ENCODE measurements around the gene COL23A1.

COL23A1 gene

GRCh38 chr5:178437386-178438075, 152.7 kb downstream of the COL23A1 start (continued):
- TF ChIP-seq PRDM2 (tag by site-specific recombination; IDR thresholded peaks at IDR 0.05; ENCODE audit: borderline replicate concordance) (no peak), ZNF280D (tag by site-specific recombination; IDR thresholded peaks at IDR 0.05) (no peak)

GRCh38 chr5:178436326-178436940, 153.8 kb downstream of the COL23A1 start:
- CTCF ChIA-PET = interaction anchor here (0.5 to 0.9 kb wide), 2 partner anchors 66 to 114 kb away, joined by 3 read pairs; no protein-coding TSS in a partner anchor
- Histone ChIP-seq H3K36me3 (ENCODE audit: control insufficient read depth in 2 of 2, insufficient read depth in 1 of 2, low read length in 2 of 2) (no peaks in the 10 kb centered on the region), H3K4me1 (ENCODE audit: control insufficient read depth, insufficient read depth, low read length) (no peaks in the 10 kb centered on the region), H3K27ac (ENCODE audit: extremely low read depth, low read depth, low read length) (no peak overlapping the region), H3K4me3 (ENCODE audit: low read depth, low read length) (no peak overlapping the region), H3K9me3 (ENCODE audit: control insufficient read depth, insufficient read depth, low read depth, low read length) (no peaks in the 10 kb centered on the region)
- POLR2A ChIA-PET = no interaction called here
- TF ChIP-seq ZNF175 (tag by site-specific recombination; IDR thresholded peaks at IDR 0.05) = no peak
- no peak for TF ChIP-seq TRIM28 (IDR thresholded peaks at IDR 0.05; ENCODE audit: borderline replicate concordance, low read length)
- no peak for TF ChIP-seq HOXD13 (CRISPR knock-in tag; IDR thresholded peaks at IDR 0.05; ENCODE audit: borderline replicate concordance)
- no peak for TF ChIP-seq ZNF747 (tag by site-specific recombination; IDR thresholded peaks at IDR 0.05)
- no peak for TF ChIP-seq ZNF274 (IDR thresholded peaks at IDR 0.05; ENCODE audit: low read length)
- TF ChIP-seq ZNF274 (tag by site-specific recombination; IDR thresholded peaks at IDR 0.05; ENCODE audit: borderline replicate concordance) = no peak
- TF ChIP-seq ZXDB (tag by site-specific recombination; IDR thresholded peaks at IDR 0.05) = no peak
- no peak for TF ChIP-seq ZNF677 (tag by site-specific recombination; IDR thresholded peaks at IDR 0.05)
- no peak for TF ChIP-seq ZNF146 (tag by site-specific recombination; IDR thresholded peaks at IDR 0.05)
- TF ChIP-seq ZBTB10 (tag by site-specific recombination; IDR thresholded peaks at IDR 0.05) = no peak
- no peak for TF ChIP-seq ZNF518A (tag by site-specific recombination; conservative IDR thresholded peaks at IDR 0.05; ENCODE audit: low read depth)
- no peak for TF ChIP-seq ZNF670 (tag by site-specific recombination; IDR thresholded peaks at IDR 0.05; ENCODE audit: low read depth)
- no peak for TF ChIP-seq FEZF1 (tag by site-specific recombination; IDR thresholded peaks at IDR 0.05)
- TF ChIP-seq ZNF792 (tag by site-specific recombination; IDR thresholded peaks at IDR 0.05) = no peak

Measured in HEK293 (cell line).